ENCODE measurements around the gene GPHN. TPM values are rescaled to one million over a fixed set of nuclear protein-coding genes. Genes with fewer than 3 reads are reported as not detected.

The GPHN gene
- total and polyA plus RNA-seq, 2 of the 8 experiments (the other 6 are each of a cell fraction or from before 2014, with no cell fraction given) = 6.0 to 16.0 TPM

- 0 out of 2 replicates have a peak overlapping the region, but pooled peaks have one; percentile 27 for H2AFZ ChIP-seq (ENCODE audit: low read length)
- WGBS, 2 experiments (ENCODE audit: extremely low coverage in 1 of 2, insufficient coverage in 1 of 2, insufficient read length in 1 of 2, insufficient replicate concordance in 2 of 2, low coverage in 1 of 2, low lambda C conversion rate in 2 of 2, missing lambda C conversion rate in 1 of 2) = 67% methylated on average over 4 of the region's 4 CpGs; no CpG with 5 or more reads in 1 of the 2 experiments
- CTCF ChIA-PET (ENCODE audit: partially characterized antibody) = interaction anchor here (0.8 to 1.6 kb wide), 5 partner anchors 9 to 504 kb away, joined by 3 to 9 read pairs (median 4); no protein-coding TSS in a partner anchor
Observed at GRCh38 chr14:66610154-66610563, 102.2 kb downstream of the GPHN start.

More at GRCh38 chr14:66610154-66610563, 102.2 kb downstream of the GPHN start:
- Histone ChIP-seq H3K4me3 (ENCODE audit: extremely low read depth in 1 of 4, insufficient read depth in 2 of 4, low read depth in 3 of 4, low read length in 4 of 4) (no peak overlapping the region), H3K9ac (replicated peaks in 1 of 4; ENCODE audit: extremely low read depth in 1 of 4, low read depth in 3 of 4, low read length in 3 of 4) (no peak overlapping the region), H3K27me3 (replicated peaks in 1 of 4; ENCODE audit: control insufficient read depth in 3 of 4, extremely low read depth in 1 of 4, insufficient read depth in 3 of 4, low read length in 3 of 4) (no peaks in the 10 kb centered on the region), H3K23me2 (ENCODE audit: low read depth, low read length) (no peaks in the 10 kb centered on the region), H3K27ac (ENCODE audit: low read depth, low read length) (no peak overlapping the region), H2BK15ac (ENCODE audit: low read length) (no peak overlapping the region), H3K9me3 (ENCODE audit: insufficient read depth in 2 of 2, low read depth in 1 of 2, low read length in 1 of 2) (peaks cover 0 to 5% of the 10 kb centered on the region in 2 experiments; a peak in 1 of 4 replicates), H3K4ac (replicated peaks; ENCODE audit: insufficient read length, low read depth, low read length) (no peak overlapping the region), H3K36me3 (ENCODE audit: control insufficient read depth in 2 of 4, insufficient read depth in 4 of 4, low read length in 3 of 4) (no peaks in the 10 kb centered on the region), H4K5ac (ENCODE audit: insufficient read length, low read depth, low read length) (no peak overlapping the region), H4K20me1 (replicated peaks in 1 of 2; ENCODE audit: control insufficient read depth in 1 of 2, insufficient read depth in 2 of 2, low read length in 2 of 2) (no peaks in the 10 kb centered on the region), H2AK5ac (ENCODE audit: low read depth, low read length) (no peak overlapping the region), H2BK5ac (ENCODE audit: low read depth, low read length) (no peak overlapping the region), H4K8ac (ENCODE audit: extremely low read depth, insufficient read depth, low read length) (no peak overlapping the region), H4K91ac (replicated peaks; ENCODE audit: insufficient read length, low read length) (no peak overlapping the region), H3K56ac (replicated peaks; ENCODE audit: insufficient read length, low read depth, low read length) (no peak overlapping the region), H3K23ac (ENCODE audit: insufficient read length) (no peak overlapping the region), H3K14ac (ENCODE audit: insufficient read length) (no peak overlapping the region), H2BK20ac (ENCODE audit: low read length) (no peak overlapping the region), H3K4me1 (replicated peaks in 1 of 4; ENCODE audit: control insufficient read depth in 3 of 4, insufficient read depth in 4 of 4, low read length in 3 of 4) (no peaks in the 10 kb centered on the region), H3K18ac (ENCODE audit: extremely low read depth, low read length) (no peak overlapping the region), H3K79me2 (ENCODE audit: control insufficient read depth in 1 of 2, insufficient read depth in 2 of 2, low read length in 2 of 2) (peaks cover 0 to 50% of the 10 kb centered on the region in 2 experiments; a peak in 2 of 4 replicates), H3K4me2 (ENCODE audit: insufficient read depth in 1 of 2, low read depth in 2 of 2, low read length in 2 of 2) (no peak overlapping the region), H2BK120ac (replicated peaks; ENCODE audit: low read depth, low read length) (no peak overlapping the region), H2BK12ac (ENCODE audit: low read depth, low read length) (no peak overlapping the region), H3K79me1 (ENCODE audit: low read depth, low read length) (no peaks in the 10 kb centered on the region)
- FAIRE-seq (peak; percentile 84), DNase-seq (ENCODE audit: low read depth in 1 of 2, low spot score in 2 of 2) (peak in 1 of 2 experiments; percentile 3)
- POLR2A ChIA-PET (ENCODE audit: partially characterized antibody) = no interaction called here

Data from H1 (cell line).